BLaER1 treated with 17β-estradiol and CSF1 and Interleukin-3, amounts not matched to agents 10 nM and 100 nM (cell line): ENCODE measurements around the gene ERGIC1.

Source experiments
- H3K27ac ChIP-seq, 11 experiments: shearing (Covaris generic); formaldehyde crosslinking; 2 replicates each; pipeline ENCODE4 v1.8.1; 2022
- H3K27me3 ChIP-seq, 11 experiments: shearing (Covaris generic); formaldehyde crosslinking; 2 replicates each; pipeline ENCODE4 v1.8.1; 2022
- H3K36me3 ChIP-seq, 11 experiments: shearing (Covaris generic); formaldehyde crosslinking; 2 replicates each; pipeline ENCODE4 v1.8.1; 2022
- H3K4me1 ChIP-seq, 10 experiments: shearing (Covaris generic); formaldehyde crosslinking; 2 replicates each; pipeline ENCODE4 v1.8.1; 2022
- H3K4me2 ChIP-seq, 11 experiments: shearing (Covaris generic); formaldehyde crosslinking; 2 replicates each; pipeline ENCODE4 v1.8.1; 2022
- H3K4me3 ChIP-seq, 10 experiments: shearing (Covaris generic); formaldehyde crosslinking; 2 replicates each; pipeline ENCODE4 v1.8.1; 2022
- H3K9ac ChIP-seq, 11 experiments: shearing (Covaris generic); formaldehyde crosslinking; 2 replicates each; pipeline ENCODE4 v1.8.1; 2022
- H3K9me3 ChIP-seq, 11 experiments: shearing (Covaris generic); formaldehyde crosslinking; replicated peaks in 1 of 11; 2 replicates each; pipeline ENCODE4 v1.8.1; 2022
- H4K20me1 ChIP-seq, 11 experiments: shearing (Covaris generic); formaldehyde crosslinking; 2 replicates each; pipeline ENCODE4 v1.8.1; 2022
- Cebpa-rat ChIP-seq, 11 experiments: shearing (Covaris generic); IDR thresholded peaks; 2 replicates each; pipeline ENCODE4 v1.8.1; 2022

The ERGIC1 gene

GRCh38 chr5:172975289-172975688 lies 141.2 kb downstream of the ERGIC1 start:
- Histone ChIP-seq H3K9ac (no peak overlapping the region), H3K9me3 (peaks cover 0 to under 1% (median 0%) of the 10 kb centered on the region in 11 experiments; a peak in 1 of 22 replicates), H3K4me2 (no peak overlapping the region), H3K27ac (no peak overlapping the region), H3K4me3 (no peak overlapping the region), H3K27me3 (no peaks in the 10 kb centered on the region), H3K36me3 (peaks cover 0 to 13% (median 1%) of the 10 kb centered on the region in 11 experiments; a peak in 13 of 22 replicates), H3K4me1 (peaks cover 11 to 49% (median 39%) of the 10 kb centered on the region in 10 experiments; a peak in 18 of 20 replicates), H4K20me1 (no peaks in the 10 kb centered on the region)
- TF ChIP-seq Cebpa-rat (IDR thresholded peaks at IDR 0.05) = no peak

GRCh38 chr5:172979778-172980177 lies 145.7 kb downstream of the ERGIC1 start:
- Histone ChIP-seq H3K9me3 (no peaks in the 10 kb centered on the region), H3K27me3 (no peaks in the 10 kb centered on the region), H3K27ac (no peak overlapping the region), H3K36me3 (no peaks in the 10 kb centered on the region), H3K4me3 (no peak overlapping the region), H3K4me2 (no peak overlapping the region), H3K9ac (no peak overlapping the region), H4K20me1 (peaks cover 0 to 3% (median 1%) of the 10 kb centered on the region in 11 experiments; a peak in 9 of 22 replicates), H3K4me1 (peaks cover 6 to 24% (median 17%) of the 10 kb centered on the region in 10 experiments; a peak in 17 of 20 replicates)
- no peak for TF ChIP-seq Cebpa-rat (IDR thresholded peaks at IDR 0.05)

GRCh38 chr5:172981931-172982330 lies 147.9 kb downstream of the ERGIC1 start:
- Histone ChIP-seq H3K4me2 (no peak overlapping the region), H3K27ac (no peak overlapping the region), H3K4me3 (no peak overlapping the region), H3K9ac (no peak overlapping the region), H3K9me3 (no peaks in the 10 kb centered on the region), H4K20me1 (peaks cover 16 to 24% (median 22%) of the 10 kb centered on the region in 11 experiments; a peak in 21 of 22 replicates), H3K4me1 (peaks cover 25 to 46% (median 34%) of the 10 kb centered on the region in 10 experiments), H3K27me3 (no peaks in the 10 kb centered on the region), H3K36me3 (peaks cover 9 to 18% (median 15%) of the 10 kb centered on the region in 11 experiments)
- TF ChIP-seq Cebpa-rat (IDR thresholded peaks at IDR 0.05) = no peak

GRCh38 chr5:172983542-172984243 lies 149.6 kb downstream of the ERGIC1 start, which contains the start of gene ATP6V0E1:
Gene ATP6V0E1 (plus strand): TSS chr5:172983771. CDS start chr5:172983861, 90 bp downstream.
- H3K4me3 ChIP-seq = peak within 1 kb of the TSS; percentile 64 to 100 (median 87)
- H3K4me2 ChIP-seq = peak within 1 kb of the TSS; percentile 73 to 98 (median 87)
- H4K20me1 ChIP-seq = peaks cover 34 to 42% (median 39%) of the 10 kb centered on the region in 11 experiments
- H3K27me3 ChIP-seq = no peaks in the 10 kb centered on the region
- H3K9me3 ChIP-seq = no peaks in the 10 kb centered on the region
- H3K9ac ChIP-seq = peak within 1 kb of the TSS; percentile 88 to 100 (median 95)
- TF ChIP-seq Cebpa-rat (IDR thresholded peaks at IDR 0.05) = no peak
- peak within 1 kb of the TSS; percentile 87 to 99 (median 96) for H3K27ac ChIP-seq
- H3K36me3 ChIP-seq = peaks cover 21 to 36% (median 33%) of the 10 kb centered on the region in 11 experiments
- peaks cover 25 to 58% (median 45%) of the 10 kb centered on the region in 10 experiments for H3K4me1 ChIP-seq

GRCh38 chr5:172984244-172984953 lies 150.3 kb downstream of the ERGIC1 start:
- H3K27me3 ChIP-seq = no peaks in the 10 kb centered on the region
- H3K9ac ChIP-seq = peak overlapping the region; percentile 88 to 100 (median 95)
- peaks cover 25 to 65% (median 50%) of the 10 kb centered on the region in 10 experiments for H3K4me1 ChIP-seq
- H3K36me3 ChIP-seq = peaks cover 26 to 43% (median 40%) of the 10 kb centered on the region in 11 experiments
- H3K4me3 ChIP-seq = peak overlapping the region; percentile 64 to 100 (median 87)
- peak overlapping the region; percentile 73 to 98 (median 87) for H3K4me2 ChIP-seq
- peak in 5 of 11 experiments; percentile 19 to 90 (median 42); a peak in 5 of 22 replicates for TF ChIP-seq Cebpa-rat (IDR thresholded peaks at IDR 0.05)
- no peaks in the 10 kb centered on the region for H3K9me3 ChIP-seq
- H4K20me1 ChIP-seq = peaks cover 41 to 49% (median 46%) of the 10 kb centered on the region in 11 experiments
- H3K27ac ChIP-seq = peak overlapping the region; percentile 87 to 99 (median 96)

GRCh38 chr5:172985596-172985995 lies 151.5 kb downstream of the ERGIC1 start:
- H3K4me3 ChIP-seq = peak overlapping the region; percentile 64 to 100 (median 87); a peak in 18 of 20 replicates
- peaks cover 53 to 61% (median 58%) of the 10 kb centered on the region in 11 experiments for H4K20me1 ChIP-seq
- peaks cover 25 to 71% (median 54%) of the 10 kb centered on the region in 10 experiments for H3K4me1 ChIP-seq
- no peaks in the 10 kb centered on the region for H3K27me3 ChIP-seq
- no peak for TF ChIP-seq Cebpa-rat (IDR thresholded peaks at IDR 0.05)
- H3K36me3 ChIP-seq = peaks cover 35 to 54% (median 51%) of the 10 kb centered on the region in 11 experiments
- H3K9ac ChIP-seq = peak overlapping the region in 9 of 11 experiments; percentile 25 to 99 (median 95); a peak in 11 of 22 replicates
- H3K27ac ChIP-seq = peak overlapping the region in 9 of 11 experiments; percentile 16 to 99 (median 95); a peak in 7 of 22 replicates
- peak overlapping the region; percentile 73 to 98 (median 87) for H3K4me2 ChIP-seq
- no peaks in the 10 kb centered on the region for H3K9me3 ChIP-seq

- H3K9ac ChIP-seq = peak overlapping the region in 2 of 11 experiments; percentile 7 to 59; a peak in 2 of 22 replicates
- H3K27me3 ChIP-seq = no peaks in the 10 kb centered on the region
- no peak overlapping the region for H3K4me3 ChIP-seq
- peaks cover 58 to 80% (median 76%) of the 10 kb centered on the region in 11 experiments for H3K36me3 ChIP-seq
- H3K4me1 ChIP-seq = peaks cover 12 to 79% (median 44%) of the 10 kb centered on the region in 10 experiments
- peaks cover 76 to 88% (median 85%) of the 10 kb centered on the region in 11 experiments for H4K20me1 ChIP-seq
- 0 out of 22 replicates have a peak overlapping the region, but pooled peaks of 1 of the 11 experiments have one; percentile 8 for H3K27ac ChIP-seq
- no peak for TF ChIP-seq Cebpa-rat (IDR thresholded peaks at IDR 0.05)
- H3K4me2 ChIP-seq = peak overlapping the region in 5 of 11 experiments; percentile 38 to 98 (median 89); a peak in 10 of 22 replicates
- H3K9me3 ChIP-seq = no peaks in the 10 kb centered on the region
Observed at GRCh38 chr5:172988276-172988675, 154.2 kb downstream of the ERGIC1 start.

- H3K4me1 ChIP-seq = peaks cover 12 to 76% (median 36%) of the 10 kb centered on the region in 10 experiments
- peaks cover 82 to 100% (median 96%) of the 10 kb centered on the region in 11 experiments for H3K36me3 ChIP-seq
- peaks cover 85 to 100% (median 100%) of the 10 kb centered on the region in 11 experiments for H4K20me1 ChIP-seq
- TF ChIP-seq Cebpa-rat (IDR thresholded peaks at IDR 0.05) = no peak
- no peak overlapping the region for H3K4me2 ChIP-seq
- H3K9ac ChIP-seq = no peak overlapping the region
- no peak overlapping the region for H3K27ac ChIP-seq
- no peak overlapping the region for H3K4me3 ChIP-seq
- no peaks in the 10 kb centered on the region for H3K9me3 ChIP-seq
- H3K27me3 ChIP-seq = no peaks in the 10 kb centered on the region
Observed at GRCh38 chr5:172990776-172991175, 156.7 kb downstream of the ERGIC1 start.
